ENCODE measurements around the gene TTLL3. TPM values are rescaled to one million over a fixed set of nuclear protein-coding genes. Genes with fewer than 3 reads are reported as not detected.

TTLL3 gene
- 5.3 to 8.0 TPM (median 6.6 TPM) in 5 replicates for total RNA-seq (2022; extraction: Qiagen RNA extraction; ENCODE audit: low read depth)

GRCh38 chr3:9809615-9810432 lies at the start of gene TTLL3:
Gene TTLL3, plus strand, starts transcription at chr3:9810262. Its CDS starts 400 bp downstream, at chr3:9810662.

GRCh38 chr3:9769426-9770275 lies 40.4 kb upstream of the TTLL3 start, which contains the start of gene CAMK1:
Gene CAMK1, minus strand, starts transcription at chr3:9769947. Its CDS starts 2,198 bp downstream, at chr3:9767749.

GRCh38 chr3:9792405-9793160 lies 17.5 kb upstream of the TTLL3 start, which contains the start of the genes ARPC4 and TADA3:
Gene ARPC4, plus strand, starts transcription at chr3:9793082. Its CDS starts 40 bp downstream, at chr3:9793122.
Gene TADA3, minus strand, starts transcription at chr3:9792473. Its CDS starts 1,007 bp downstream, at chr3:9791466.

GRCh38 chr3:9843715-9844438 lies 33.8 kb downstream of the TTLL3 start, which contains the start of gene RPUSD3:
Gene RPUSD3, minus strand, starts transcription at chr3:9844008. Its CDS starts 18 bp downstream, at chr3:9843990.

GRCh38 chr3:9879830-9880549 lies 69.9 kb downstream of the TTLL3 start, which contains the start of gene CIDEC:
Gene CIDEC, minus strand, starts transcription at chr3:9880253. Its CDS starts 1,767 bp downstream, at chr3:9878486.

Other genes with a start within 250 kb of the TTLL3 start
- 25.7 to 33.1 TPM (median 29.2 TPM) in 5 replicates for gene MTMR14, start 160.8 kb upstream of the TTLL3 start, total RNA-seq (2022; extraction: Qiagen RNA extraction; ENCODE audit: low read depth)
- 0.14 to 0.30 TPM (median 0.21 TPM) in 3 of 5 replicates, not detected in the others for gene CPNE9, start 106.4 kb upstream of the TTLL3 start, total RNA-seq (2022; extraction: Qiagen RNA extraction; ENCODE audit: low read depth)
- gene BRPF1, start 78.5 kb upstream of the TTLL3 start, total RNA-seq (2022; extraction: Qiagen RNA extraction; ENCODE audit: low read depth), result 14.5 to 19.9 TPM (median 18.9 TPM) in 5 replicates
- gene OGG1, start 60.3 kb upstream of the TTLL3 start, total RNA-seq (2022; extraction: Qiagen RNA extraction; ENCODE audit: low read depth), result 14.0 to 20.5 TPM (median 18.5 TPM) in 5 replicates
- 11.6 to 21.8 TPM (median 17.7 TPM) in 5 replicates for gene CAMK1, start 40.3 kb upstream of the TTLL3 start, total RNA-seq (2022; extraction: Qiagen RNA extraction; ENCODE audit: low read depth)
- 52.0 to 62.4 TPM (median 59.5 TPM) in 5 replicates for gene TADA3, start 17.8 kb upstream of the TTLL3 start, total RNA-seq (2022; extraction: Qiagen RNA extraction; ENCODE audit: low read depth)
- 142 to 221 TPM (median 156 TPM) in 5 replicates for gene ARPC4, start 17.2 kb upstream of the TTLL3 start, total RNA-seq (2022; extraction: Qiagen RNA extraction; ENCODE audit: low read depth)
- 36.5 to 61.4 TPM (median 53.3 TPM) in 5 replicates for gene RPUSD3, start 33.7 kb downstream of the TTLL3 start, total RNA-seq (2022; extraction: Qiagen RNA extraction; ENCODE audit: low read depth)
- gene CIDEC, start 70.0 kb downstream of the TTLL3 start, total RNA-seq (2022; extraction: Qiagen RNA extraction; ENCODE audit: low read depth), result 26.1 to 42.7 TPM (median 29.8 TPM) in 5 replicates
- gene JAGN1, start 80.3 kb downstream of the TTLL3 start, total RNA-seq (2022; extraction: Qiagen RNA extraction; ENCODE audit: low read depth), result 72.0 to 87.1 TPM (median 82.0 TPM) in 5 replicates
- gene IL17RE, start 92.6 kb downstream of the TTLL3 start, total RNA-seq (2022; extraction: Qiagen RNA extraction; ENCODE audit: low read depth), result 1.1 to 4.2 TPM (median 1.5 TPM) in 5 replicates
- 15.2 to 24.5 TPM (median 18.9 TPM) in 5 replicates for gene IL17RC, start 106.8 kb downstream of the TTLL3 start, total RNA-seq (2022; extraction: Qiagen RNA extraction; ENCODE audit: low read depth)
- 8.1 to 15.6 TPM (median 13.7 TPM) in 5 replicates for gene CRELD1, start 123.6 kb downstream of the TTLL3 start, total RNA-seq (2022; extraction: Qiagen RNA extraction; ENCODE audit: low read depth)
- 0.66 to 1.8 TPM (median 1.5 TPM) in 5 replicates for gene PRRT3, start 142.1 kb downstream of the TTLL3 start, total RNA-seq (2022; extraction: Qiagen RNA extraction; ENCODE audit: low read depth)
- 109 to 129 TPM (median 119 TPM) in 5 replicates for gene EMC3, start 176.6 kb downstream of the TTLL3 start, total RNA-seq (2022; extraction: Qiagen RNA extraction; ENCODE audit: low read depth)
- gene FANCD2, start 216.2 kb downstream of the TTLL3 start, total RNA-seq (2022; extraction: Qiagen RNA extraction; ENCODE audit: low read depth), result 18.3 to 24.5 TPM (median 19.5 TPM) in 5 replicates